Measurements from ENCODE around the gene SNORC. TPM values are rescaled to one million over a fixed set of nuclear protein-coding genes. Genes with fewer than 3 reads are reported as not detected.

Gene SNORC
- total and polyA plus RNA-seq, 2 donors (not counting 1 experiment from before 2014, with no cell fraction given), result 0.91 to 0.94 TPM

- Mint-ChIP-seq H3K27me3 (peaks cover 12% of the 10 kb centered on the region), H3K27ac (no peak overlapping the region), H3K4me1 (peaks cover 15% of the 10 kb centered on the region), H3K9me3 (ENCODE audit: insufficient read depth) (no peaks in the 10 kb centered on the region), H3K4me3 (no peak overlapping the region)
- H3K27ac ChIP-seq (ENCODE audit: low read length in 2 of 2), result no peak overlapping the region
- intact Hi-C loops (cut with micrococcal nuclease), result no loop called here
- H3K4me3 ChIP-seq (ENCODE audit: control extremely low read depth in 1 of 5, extremely low read depth in 1 of 5, insufficient read depth in 1 of 5, low read depth in 2 of 5, low read length in 4 of 5), result no peak overlapping the region
- no peak overlapping the region for H3K4me2 ChIP-seq (replicated peaks; ENCODE audit: low read depth, low read length, poor library complexity, severe bottlenecking)
- no peak overlapping the region for H2AFZ ChIP-seq (ENCODE audit: insufficient read depth, low read depth, low read length, poor library complexity, severe bottlenecking)
- H3K4me1 ChIP-seq (ENCODE audit: control insufficient read depth in 2 of 2, insufficient read depth in 2 of 2, low read length in 2 of 2), result peaks cover 11 to 20% of the 10 kb centered on the region in 2 donors
- POLR2A ChIA-PET, result no interaction called here
- H3K9me3 ChIP-seq (ENCODE audit: control extremely low read depth in 1 of 3, control insufficient read depth in 2 of 3, insufficient read depth in 1 of 3, low read length in 2 of 3), result peaks cover 0 to 5% (median 0%) of the 10 kb centered on the region in 3 donors
- no peak for DNase-seq
- H3K36me3 ChIP-seq (replicated peaks in 1 of 2; ENCODE audit: control extremely low read depth in 1 of 2, control insufficient read depth in 1 of 2, extremely low read depth in 1 of 2, insufficient read depth in 2 of 2, low read length in 1 of 2), result no peaks in the 10 kb centered on the region
- 96% methylated on average over 13 of the region's 14 CpGs for WGBS (ENCODE audit: insufficient coverage)
- H3K9ac ChIP-seq (ENCODE audit: low read length), result no peak overlapping the region
- CTCF ChIA-PET, result interaction anchor here (1.4 kb wide), 1 partner anchor 378 kb away, joined by 3 read pairs; the partner anchor contains the start of gene ATG16L1
- TF ChIP-seq EZH2 (IDR thresholded peaks at IDR 0.05; ENCODE audit: borderline replicate concordance, insufficient read depth, low read depth, low read length, poor library complexity, severe bottlenecking), result no peak
- no peak for TF ChIP-seq CTCF (IDR thresholded peaks at IDR 0.05)
- no peak for ATAC-seq (ENCODE audit: low read depth)
- H4K20me1 ChIP-seq (ENCODE audit: control insufficient read depth, insufficient read depth, low read length, poor library complexity, severe bottlenecking), result no peaks in the 10 kb centered on the region
- no peaks in the 10 kb centered on the region for H3K79me2 ChIP-seq (ENCODE audit: control insufficient read depth, insufficient read depth, low read length)
- H3K27me3 ChIP-seq (replicated peaks in 1 of 4; ENCODE audit: control extremely low read depth in 1 of 4, control insufficient read depth in 3 of 4, insufficient read depth in 4 of 4, low read length in 3 of 4), result peaks cover 0 to 24% (median 7%) of the 10 kb centered on the region in 4 experiments
These were observed 3.3 kb downstream of the SNORC start for GRCh38 chr2:232873292-232873908.

GRCh38 chr2:232873909-232874641 lies 4.0 kb downstream of the SNORC start:
- TF ChIP-seq CTCF (IDR thresholded peaks at IDR 0.05) (no peak), EZH2 (IDR thresholded peaks at IDR 0.05; ENCODE audit: borderline replicate concordance, insufficient read depth, low read depth, low read length, poor library complexity, severe bottlenecking) (no peak)
- no peak overlapping the region for H3K27ac Mint-ChIP-seq
- no peaks in the 10 kb centered on the region for H3K79me2 ChIP-seq (ENCODE audit: control insufficient read depth, insufficient read depth, low read length)
- H3K9ac ChIP-seq (ENCODE audit: low read length), result no peak overlapping the region
- peaks cover 12% of the 10 kb centered on the region for H3K27me3 Mint-ChIP-seq
- ATAC-seq (ENCODE audit: low read depth) (no peak), DNase-seq (no peak)
- H3K27ac ChIP-seq (ENCODE audit: low read length in 2 of 2), result no peak overlapping the region
- H3K9me3 Mint-ChIP-seq (ENCODE audit: insufficient read depth), result no peaks in the 10 kb centered on the region
- H3K27me3 ChIP-seq (replicated peaks in 1 of 4; ENCODE audit: control extremely low read depth in 1 of 4, control insufficient read depth in 3 of 4, insufficient read depth in 4 of 4, low read length in 3 of 4), result peaks cover 0 to 24% (median 7%) of the 10 kb centered on the region in 4 experiments
- peaks cover 15% of the 10 kb centered on the region for H3K4me1 Mint-ChIP-seq
- H3K4me3 Mint-ChIP-seq, result no peak overlapping the region
- no peaks in the 10 kb centered on the region for H3K36me3 ChIP-seq (replicated peaks in 1 of 2; ENCODE audit: control extremely low read depth in 1 of 2, control insufficient read depth in 1 of 2, extremely low read depth in 1 of 2, insufficient read depth in 2 of 2, low read length in 1 of 2)
- H3K9me3 ChIP-seq (ENCODE audit: control extremely low read depth in 1 of 3, control insufficient read depth in 2 of 3, insufficient read depth in 1 of 3, low read length in 2 of 3), result peaks cover 0 to 5% (median 0%) of the 10 kb centered on the region in 3 donors
- H3K4me1 ChIP-seq (ENCODE audit: control insufficient read depth in 2 of 2, insufficient read depth in 2 of 2, low read length in 2 of 2), result peaks cover 11 to 20% of the 10 kb centered on the region in 2 donors
- H2AFZ ChIP-seq (ENCODE audit: insufficient read depth, low read depth, low read length, poor library complexity, severe bottlenecking), result no peak overlapping the region
- ChIA-PET POLR2A (no interaction called here), CTCF (interaction anchor here (1.4 kb wide), 1 partner anchor 377 kb away, joined by 3 read pairs; the partner anchor contains the start of gene ATG16L1)
- intact Hi-C loops (cut with micrococcal nuclease), result no loop called here
- WGBS (ENCODE audit: insufficient coverage), result 83% methylated on average over 6 of the region's 6 CpGs
- no peak overlapping the region for H3K4me2 ChIP-seq (replicated peaks; ENCODE audit: low read depth, low read length, poor library complexity, severe bottlenecking)
- H3K4me3 ChIP-seq (ENCODE audit: control extremely low read depth in 1 of 5, extremely low read depth in 1 of 5, insufficient read depth in 1 of 5, low read depth in 2 of 5, low read length in 4 of 5), result no peak overlapping the region
- no peaks in the 10 kb centered on the region for H4K20me1 ChIP-seq (ENCODE audit: control insufficient read depth, insufficient read depth, low read length, poor library complexity, severe bottlenecking)
